Myocyte (in vitro differentiated cells): ENCODE data around the gene SRRM1. TPM values are rescaled to one million over a fixed set of nuclear protein-coding genes. Genes with fewer than 3 reads are reported as not detected.

Experiments used
- DNase-seq: peaks from one replicate; pipeline ENCODE4 v3.0.0-alpha.2; 2012; ENCODE audit warnings: low read depth
- total RNA-seq: library from RNA; depleted of rRNA; stranded (reverse); fragments of >200 nt; gene quantifications from 2 replicates; pipeline ENCODE4 v1.2.3, GENCODE V29; 2014

Gene SRRM1
- total RNA-seq, 1 donor from 2014 or later = 63.5 TPM

DNA sequence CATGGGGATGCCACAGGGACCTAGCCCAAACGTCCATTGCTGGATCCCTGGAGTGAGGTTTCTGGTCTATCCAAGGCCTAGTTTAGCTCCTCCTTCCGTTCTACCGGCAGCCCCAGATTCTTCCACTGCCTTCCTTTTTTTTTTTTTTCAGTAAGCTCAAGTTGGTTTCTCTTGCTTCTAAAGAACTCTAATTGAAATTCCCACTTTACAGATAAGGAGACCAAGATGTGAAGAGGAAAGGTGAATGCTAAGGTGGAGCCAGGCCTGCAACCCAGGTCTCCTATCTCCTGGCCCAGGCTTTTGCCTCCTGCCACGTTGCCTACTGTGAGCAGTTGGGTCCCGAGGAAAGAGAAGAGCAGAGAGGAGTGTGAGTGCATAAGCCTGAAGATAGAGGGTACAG lies 70.6 kb downstream of the SRRM1 start:
- DNase-seq = no peak

DNA sequence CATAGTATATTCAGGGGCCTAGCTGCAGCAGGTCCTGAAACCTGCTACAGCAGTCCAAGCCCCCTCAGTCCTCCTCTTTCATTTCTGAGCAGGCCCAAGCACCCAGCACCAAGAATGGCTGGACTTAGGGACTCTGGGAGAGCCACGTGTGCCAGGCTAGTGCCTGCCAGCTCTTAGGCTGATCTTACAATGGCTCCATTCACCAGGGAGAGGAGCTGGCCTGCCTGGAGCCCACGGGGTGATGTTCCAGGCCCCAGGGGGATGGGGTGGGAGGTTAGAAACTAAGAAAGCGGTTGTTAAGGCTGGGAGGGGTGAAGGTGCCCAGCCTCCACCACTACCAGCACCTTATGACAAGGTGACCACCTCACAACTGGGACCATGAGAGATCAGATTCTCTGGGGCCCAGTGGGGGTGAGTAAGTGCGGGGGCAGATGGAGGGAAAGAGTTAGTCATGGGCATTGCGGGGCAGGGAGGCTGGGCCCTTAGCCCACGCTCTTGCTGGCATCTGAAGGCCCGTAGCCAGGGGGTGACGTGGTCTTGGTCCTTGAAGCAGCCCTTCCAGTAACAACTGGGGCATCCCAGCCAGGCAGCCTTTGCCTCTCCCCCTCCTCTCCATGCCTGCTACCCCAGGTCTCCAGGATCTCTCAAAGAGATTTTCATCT lies 71.9 kb downstream of the SRRM1 start:
- DNase-seq = peak; percentile 81

DNA sequence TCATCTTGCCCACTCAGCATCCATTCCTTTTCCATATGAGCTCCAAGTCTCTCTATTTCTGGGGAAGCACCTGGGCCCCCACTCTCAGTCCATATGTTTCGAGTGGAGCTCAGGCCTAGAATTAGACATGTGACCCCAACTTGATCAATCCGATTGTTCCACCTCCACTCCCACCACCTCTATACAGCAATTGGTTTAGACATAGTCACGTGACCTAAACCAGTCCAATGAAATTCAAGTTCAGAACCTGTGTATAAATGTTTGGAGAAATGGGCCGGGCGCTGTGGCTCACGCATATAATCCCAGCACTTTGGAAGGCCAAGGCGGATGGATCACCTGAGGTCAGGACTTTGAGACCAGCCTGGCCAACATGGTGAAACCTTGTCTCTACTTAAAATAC lies 72.6 kb downstream of the SRRM1 start:
- DNase-seq = no peak

DNA sequence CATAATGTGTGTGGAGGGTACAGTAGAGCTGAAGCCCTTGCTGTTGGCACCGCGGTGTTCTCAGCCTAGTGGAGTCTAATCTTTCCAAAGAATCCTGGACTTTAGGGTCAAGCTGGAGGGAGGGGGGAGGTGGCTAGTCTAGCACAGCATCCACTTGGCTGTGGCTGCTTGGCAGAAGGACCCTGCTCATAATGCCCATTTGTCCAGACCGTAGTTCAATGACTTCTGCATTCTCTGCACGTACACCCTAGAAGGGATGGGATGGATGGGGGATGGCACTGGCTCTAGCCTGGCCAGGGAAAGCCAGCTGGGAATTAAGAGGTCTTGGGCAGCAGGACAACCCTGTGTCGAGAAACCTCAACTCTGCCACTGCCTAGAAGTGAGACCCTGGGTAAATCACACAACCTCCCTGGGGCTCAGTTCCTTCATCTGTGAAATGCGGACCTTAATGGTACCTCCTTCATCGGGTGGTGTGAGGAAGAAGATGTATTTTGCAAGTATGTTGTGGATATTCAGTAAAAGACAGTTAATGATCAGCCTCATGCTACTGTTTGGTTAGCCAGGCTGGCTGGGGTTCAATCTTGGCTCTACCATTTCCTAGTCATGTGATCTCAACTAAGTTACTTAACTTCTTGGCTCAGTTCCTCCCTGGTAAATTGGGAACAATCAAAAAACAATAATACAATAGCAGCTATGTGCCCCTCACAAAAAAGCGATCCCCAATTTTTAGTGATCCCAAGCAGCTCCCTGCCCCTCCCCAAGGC lies 75.0 kb downstream of the SRRM1 start:
- no peak for DNase-seq

DNA sequence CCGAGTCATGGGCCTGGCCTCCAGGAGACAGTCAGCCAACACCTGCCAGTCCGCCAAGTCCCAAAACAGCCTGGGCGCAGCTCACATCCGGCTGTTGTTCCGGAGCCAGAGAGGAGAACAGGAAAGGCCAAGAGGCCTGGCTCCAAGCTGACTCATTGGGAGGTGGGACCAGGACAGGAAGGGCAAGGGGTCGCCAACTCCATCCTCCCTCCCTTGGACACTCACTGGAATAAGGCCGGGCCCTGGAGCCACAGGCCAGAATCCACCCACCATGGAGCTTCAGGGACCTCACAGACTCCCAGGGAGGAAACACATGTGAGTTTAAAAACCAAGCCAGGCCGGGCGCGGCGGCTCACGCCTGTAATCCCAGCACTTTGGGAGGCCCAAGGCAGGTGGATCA lies 77.0 kb downstream of the SRRM1 start:
- DNase-seq = peak; percentile 95

DNA sequence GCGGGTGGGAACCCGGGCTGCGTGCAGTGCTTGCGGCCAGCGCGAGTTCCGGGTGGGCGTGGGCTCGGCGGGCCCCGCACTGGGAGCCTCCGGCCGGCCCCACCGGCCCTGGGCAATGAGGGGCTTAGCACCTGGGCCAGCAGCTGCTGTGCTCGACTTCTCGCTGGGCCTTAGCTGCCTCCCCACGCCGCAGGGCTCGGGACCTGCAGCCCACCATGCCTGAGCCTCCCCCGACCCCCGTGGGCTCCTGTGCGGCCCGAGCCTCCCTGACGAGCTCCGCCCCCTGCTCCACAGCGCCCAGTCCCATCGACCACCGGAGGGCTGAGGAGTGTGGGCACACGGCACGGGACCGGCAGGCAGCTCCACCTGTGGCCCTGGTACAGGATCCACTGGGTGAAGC lies 78.4 kb downstream of the SRRM1 start:
- no peak for DNase-seq

DNA sequence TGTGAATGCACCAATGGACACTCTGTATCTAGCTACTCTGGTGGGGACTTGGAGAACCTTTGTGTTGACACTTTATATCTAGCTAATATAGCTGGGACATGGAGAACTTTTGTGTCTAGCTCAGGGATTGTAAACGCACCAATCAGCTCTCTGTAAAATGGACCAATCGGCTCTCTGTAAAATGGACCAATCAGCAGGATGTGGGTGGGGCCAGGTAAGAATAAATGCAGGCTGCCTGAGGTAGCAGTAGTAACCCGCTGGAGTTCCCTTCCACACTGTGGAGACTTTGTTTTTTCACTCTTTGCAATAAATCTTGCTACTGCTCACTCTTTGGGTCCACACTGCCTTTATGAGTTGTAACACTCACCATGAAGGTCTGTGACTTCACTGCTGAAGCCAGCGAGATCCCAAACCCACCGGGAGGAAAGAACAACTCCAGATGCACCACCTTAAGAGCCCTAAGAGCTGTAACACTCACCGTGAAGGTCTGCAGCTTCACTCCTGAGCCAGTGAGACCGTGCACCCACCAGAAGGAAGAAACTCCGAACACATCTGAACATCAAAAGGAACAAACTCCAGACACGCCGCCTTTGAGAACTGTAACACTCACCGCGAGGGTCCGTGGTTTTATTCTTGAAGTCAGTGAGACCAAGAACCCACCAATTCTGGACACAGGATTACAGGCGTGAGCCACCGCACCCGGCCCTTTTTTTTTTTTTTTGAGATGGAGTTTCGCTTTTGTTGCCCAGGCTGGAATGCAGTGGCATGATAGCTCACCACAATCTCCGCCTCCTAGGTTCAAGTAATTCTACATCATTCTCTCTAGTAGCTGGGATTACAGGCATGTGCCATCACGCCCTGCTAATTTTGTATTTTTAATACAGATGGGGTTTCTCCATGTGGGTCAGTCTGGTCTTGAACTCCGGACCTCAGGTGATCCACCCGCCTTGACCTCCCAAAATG lies 79.3 kb downstream of the SRRM1 start:
- DNase-seq = peak; percentile 49

Other genes with a start within 250 kb of the SRRM1 start
- gene STPG1, start 229.5 kb upstream of the SRRM1 start, total RNA-seq = 2.0 and 2.5 TPM in 2 replicates
- 7.8 and 14.8 TPM in 2 replicates for gene NIPAL3, start 227.5 kb upstream of the SRRM1 start, total RNA-seq
- 0.94 and 2.5 TPM in 2 replicates for gene RCAN3, start 140.5 kb upstream of the SRRM1 start, total RNA-seq
- gene NCMAP, start 87.2 kb upstream of the SRRM1 start, total RNA-seq = not detected in 2 replicates
- 910 and 1,271 TPM in 2 replicates for gene CLIC4, start 102.1 kb downstream of the SRRM1 start, total RNA-seq